GM18861 (cell line): Measurements from ENCODE around the gene KLK13.

Experiments
- ATAC-seq: cut with Tn5 transposase; IDR thresholded peaks from one replicate; pipeline ENCODE4 v1.9.1; 2021; ENCODE audit not compliant: unreplicated experiment

Gene KLK13

GRCh38 chr19:51065221-51065960 lies 499 bp upstream of the KLK13 start:
- no peak for ATAC-seq

DNA sequence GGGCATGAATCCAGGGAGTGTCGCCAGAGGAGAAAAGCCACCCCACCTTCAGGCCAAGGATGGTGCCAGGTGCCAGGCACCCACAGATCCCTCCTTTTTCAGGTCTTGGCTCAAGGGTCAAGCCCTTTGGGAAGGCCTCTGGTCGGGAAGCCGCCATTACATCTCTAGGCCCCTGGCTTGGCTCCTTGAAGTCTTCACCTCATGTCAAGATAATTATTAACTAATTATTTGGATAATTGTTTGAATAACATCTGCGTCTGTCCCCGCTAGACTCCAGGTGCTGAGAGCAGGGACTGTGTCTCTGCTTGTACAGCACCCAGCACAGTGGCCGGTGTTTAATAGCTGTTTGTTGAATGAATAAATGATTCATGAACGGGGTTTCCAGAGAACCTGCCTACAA lies 1.2 kb downstream of the KLK13 start:
- ATAC-seq: no peak

DNA sequence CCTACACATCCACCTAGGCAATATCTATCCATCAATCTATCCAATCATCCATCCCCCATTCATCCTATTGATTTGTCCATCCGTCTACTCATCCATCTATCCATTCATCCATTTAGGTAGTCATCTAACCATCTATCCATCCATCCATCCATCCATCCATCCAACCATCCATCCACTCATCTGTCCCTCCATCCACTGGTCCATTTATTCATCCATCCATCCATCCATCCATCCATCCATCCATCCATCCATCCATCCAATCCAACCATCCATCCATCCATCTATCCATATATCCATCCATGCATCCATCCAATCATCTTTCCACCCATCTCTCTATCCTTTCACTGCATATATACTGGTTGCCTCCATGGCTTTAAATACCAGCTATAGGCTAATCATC lies 3.9 kb downstream of the KLK13 start:
- ATAC-seq: no peak

DNA sequence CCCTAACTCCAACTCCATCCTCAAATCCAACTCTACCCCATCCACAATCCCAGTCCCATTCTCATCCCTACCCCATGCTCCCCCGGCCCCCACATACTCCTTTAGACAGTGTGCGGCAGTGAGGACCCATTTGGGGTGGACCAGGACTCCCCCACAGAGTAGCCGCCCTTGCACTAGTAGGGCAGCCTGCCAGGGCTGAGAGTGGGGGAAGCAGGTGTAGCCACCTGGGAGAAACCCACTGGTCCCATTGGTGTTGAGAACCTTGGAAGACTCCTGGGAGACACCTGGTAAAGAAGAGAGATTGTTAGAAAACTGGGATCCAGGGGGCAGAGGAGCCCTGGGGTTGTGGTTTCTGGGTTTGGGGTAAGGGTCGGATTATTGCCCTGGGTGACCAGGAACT lies 4.6 kb downstream of the KLK13 start:
- ATAC-seq: no peak

GRCh38 chr19:51059715-51060114 lies 5.2 kb downstream of the KLK13 start:
- no peak for ATAC-seq

DNA sequence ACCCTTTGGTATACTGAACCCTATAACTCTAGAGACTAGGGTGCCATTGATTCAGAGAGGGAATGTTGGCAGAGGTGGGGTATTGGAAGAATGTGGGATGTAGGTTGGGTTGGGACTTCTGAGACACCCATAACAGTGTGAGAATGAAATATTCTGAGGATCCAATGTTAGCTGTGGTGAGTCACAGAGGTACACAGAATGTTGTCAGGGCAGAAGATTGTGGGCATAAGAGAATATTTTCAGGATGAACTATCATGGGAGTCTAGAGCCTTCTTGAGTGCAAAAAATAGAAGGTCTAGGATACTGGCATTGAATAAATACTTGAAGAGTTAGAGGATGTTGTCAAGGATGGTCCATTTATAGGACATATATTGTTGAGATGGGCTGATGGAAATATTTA lies 9.0 kb downstream of the KLK13 start:
- ATAC-seq: no peak

GRCh38 chr19:51047031-51047335 lies 17.9 kb downstream of the KLK13 start:
- ATAC-seq: no peak

DNA sequence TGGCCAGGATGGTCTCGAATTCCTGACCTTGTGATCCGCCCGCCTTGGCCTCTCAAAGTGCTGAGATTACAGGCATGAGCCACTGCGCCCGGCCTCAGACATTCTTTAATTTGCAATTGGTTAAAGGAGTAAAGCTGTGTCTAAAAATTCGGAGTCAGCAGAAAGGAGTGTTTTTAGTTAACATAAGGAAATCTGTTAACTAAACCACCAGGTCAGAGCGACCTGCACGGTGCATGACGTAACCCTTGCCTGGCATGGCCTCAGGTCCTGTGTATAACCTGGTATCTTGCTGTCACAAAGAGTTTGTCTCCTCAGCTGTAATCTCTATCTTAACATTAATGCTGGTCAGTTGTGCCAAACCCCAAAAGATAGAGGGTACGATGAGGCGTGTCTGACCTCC lies 20.6 kb downstream of the KLK13 start:
- ATAC-seq: no peak

DNA sequence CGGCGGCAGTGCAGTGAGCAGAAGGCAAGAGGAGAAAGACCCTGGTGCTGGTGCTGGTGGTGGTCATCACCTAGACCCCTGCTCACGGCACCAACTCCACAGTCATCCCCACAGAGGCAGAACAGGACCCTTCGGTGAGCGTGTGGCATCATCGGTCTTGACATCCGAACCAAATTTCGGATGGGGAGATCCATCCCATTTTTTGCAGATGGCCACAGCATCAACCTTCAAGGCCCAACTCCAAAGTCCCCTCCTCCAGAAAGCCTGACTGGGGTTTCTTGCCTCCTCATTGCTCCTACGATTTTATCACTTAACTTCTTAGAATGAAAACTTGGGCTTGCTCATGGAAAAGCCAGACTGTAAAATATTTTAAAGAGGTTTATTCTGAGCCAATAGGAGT lies 21.4 kb downstream of the KLK13 start:
- no peak for ATAC-seq

GRCh38 chr19:51040151-51040550 lies 24.7 kb downstream of the KLK13 start:
- no peak for ATAC-seq

- ATAC-seq: no peak
Measured at GRCh38 chr19:51036519-51036918, 28.4 kb downstream of the KLK13 start.

DNA sequence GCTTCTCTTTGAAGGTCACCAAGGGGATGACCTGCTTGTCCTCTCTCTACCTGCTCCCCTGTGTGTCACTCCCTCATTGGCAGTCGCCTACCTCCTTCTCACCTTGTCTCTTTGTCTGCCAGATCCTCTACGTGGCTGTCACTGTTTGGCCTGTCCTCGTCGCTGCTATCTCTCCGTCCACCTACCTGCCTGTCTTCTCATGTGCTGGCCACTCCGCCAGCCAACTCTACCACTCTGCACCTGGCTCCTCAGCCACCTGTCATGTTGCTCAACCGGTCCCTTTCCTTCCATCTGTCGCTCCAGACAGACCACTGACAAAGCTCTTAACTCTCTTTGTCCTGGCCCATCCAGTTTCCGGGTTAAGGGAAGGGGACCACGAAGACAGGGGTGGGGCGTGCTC lies 30.2 kb downstream of the KLK13 start, which contains the start of gene KLK12:
Gene KLK12, minus strand, starts transcription at position 299 of the 400 bp plus-strand sequence. CDS start 381 bp downstream, outside the sequence.
- no peak for ATAC-seq

- ATAC-seq: no peak
Measured at GRCh38 chr19:51031880-51032225, 33.0 kb downstream of the KLK13 start.

DNA sequence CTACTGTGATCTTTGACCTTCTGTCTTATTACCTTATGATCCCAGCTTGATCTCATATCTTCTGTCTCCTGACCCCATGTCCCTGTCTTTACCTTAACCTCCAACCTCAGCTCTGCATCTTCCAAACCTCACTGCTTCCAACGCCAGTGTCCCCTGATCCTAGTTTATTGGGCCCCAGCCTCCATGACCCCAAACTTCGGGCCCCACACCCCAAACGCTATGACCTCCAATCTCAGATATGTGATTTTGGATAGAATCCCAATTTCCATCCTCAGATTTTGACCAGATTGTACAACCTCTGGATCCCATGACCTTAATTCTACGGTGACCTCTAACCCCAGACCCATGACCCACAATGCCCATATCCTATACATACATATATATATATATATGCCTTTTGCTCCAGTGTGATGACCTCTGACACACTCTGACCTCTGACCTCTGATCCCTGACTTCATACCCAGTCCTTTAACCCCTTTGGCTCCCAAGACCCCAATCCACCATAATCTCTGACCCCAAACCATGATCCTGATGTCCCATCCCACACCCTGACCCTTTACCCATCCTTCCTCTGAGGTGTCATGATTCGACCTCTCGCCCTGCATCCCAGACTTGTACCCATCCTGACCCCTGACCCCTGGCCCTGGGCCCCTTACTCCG lies 33.5 kb downstream of the KLK13 start:
- no peak for ATAC-seq

GRCh38 chr19:51030631-51031030 lies 34.3 kb downstream of the KLK13 start:
- no peak for ATAC-seq

- no peak for ATAC-seq
Measured at GRCh38 chr19:51029718-51030117, 35.2 kb downstream of the KLK13 start.

DNA sequence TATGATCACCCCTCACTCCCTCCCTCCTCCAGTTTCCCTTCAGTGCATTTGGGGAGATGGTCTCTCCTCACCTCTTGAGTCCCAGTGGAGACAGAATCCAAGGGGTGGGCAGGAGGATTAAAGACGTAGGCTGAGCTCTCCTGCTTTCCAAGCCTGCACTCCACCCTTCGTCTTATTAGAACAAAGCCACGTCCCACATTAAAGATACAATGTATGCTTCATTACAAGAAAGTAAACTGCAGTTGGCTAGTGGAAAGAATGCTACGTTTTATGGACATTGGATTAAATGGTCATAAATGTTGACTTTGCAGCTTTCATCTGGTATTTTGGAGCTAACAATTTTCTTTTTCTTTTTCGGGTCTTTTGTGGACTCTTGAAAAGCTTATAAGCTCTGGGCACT lies 37.0 kb downstream of the KLK13 start:
- ATAC-seq: no peak

GRCh38 chr19:51027126-51027806 lies 37.6 kb downstream of the KLK13 start:
- ATAC-seq: no peak

DNA sequence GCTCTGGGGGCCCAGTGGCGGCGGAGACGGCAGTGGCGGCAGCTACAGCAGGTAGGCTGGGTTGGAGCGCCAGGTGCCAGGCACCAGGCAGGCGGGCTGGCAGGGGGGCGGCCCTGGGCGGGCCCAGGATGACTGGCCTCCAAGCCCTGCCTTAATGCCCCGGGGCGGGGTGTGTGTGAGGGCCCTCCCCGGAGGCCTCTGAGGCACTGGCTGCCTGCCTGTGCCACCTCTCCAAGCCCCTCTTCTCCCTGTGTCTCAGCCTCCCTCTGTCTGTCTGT lies 38.4 kb downstream of the KLK13 start, which contains the start of gene KLK11:
Gene KLK11, minus strand, starts transcription at position 63 of the 278 bp plus-strand sequence. CDS start 985 bp downstream, outside the sequence.
- no peak for ATAC-seq

DNA sequence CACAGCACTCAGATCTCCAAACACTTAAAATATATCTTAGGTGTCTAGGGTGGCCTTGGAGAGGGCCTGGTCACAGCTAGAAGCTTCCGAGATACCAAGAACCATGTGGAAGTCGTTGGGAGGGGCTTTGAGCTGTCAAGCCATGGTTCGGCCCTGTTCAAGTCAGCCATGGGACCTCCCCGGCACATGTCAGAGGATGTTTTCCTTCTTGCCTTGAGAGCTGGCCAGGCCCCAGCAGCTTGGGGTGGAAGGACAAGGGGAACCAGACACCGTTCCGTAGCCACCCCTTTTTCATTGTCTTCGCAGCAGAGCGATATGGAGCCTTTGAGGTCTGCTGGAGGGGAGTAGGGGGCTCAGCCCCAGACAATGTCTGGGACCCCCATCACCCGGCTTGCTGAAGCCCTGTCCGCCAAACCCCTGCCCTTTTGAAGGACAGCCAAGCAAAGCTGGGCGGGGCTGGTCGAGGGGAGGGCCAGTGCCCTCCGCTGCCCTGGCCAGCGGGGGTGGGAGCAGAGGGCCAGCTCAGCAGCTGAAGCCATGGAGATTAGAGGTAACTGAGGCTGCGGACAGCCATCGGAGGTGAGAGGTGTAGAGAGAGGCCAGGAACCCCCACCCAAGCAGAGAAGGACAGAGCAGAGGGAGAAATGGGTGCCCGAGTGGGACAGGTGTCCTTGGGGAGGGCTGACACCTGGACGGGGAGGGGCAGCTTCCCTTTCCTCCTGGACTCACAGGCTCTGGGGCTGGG lies 38.9 kb downstream of the KLK13 start:
- no peak for ATAC-seq

DNA sequence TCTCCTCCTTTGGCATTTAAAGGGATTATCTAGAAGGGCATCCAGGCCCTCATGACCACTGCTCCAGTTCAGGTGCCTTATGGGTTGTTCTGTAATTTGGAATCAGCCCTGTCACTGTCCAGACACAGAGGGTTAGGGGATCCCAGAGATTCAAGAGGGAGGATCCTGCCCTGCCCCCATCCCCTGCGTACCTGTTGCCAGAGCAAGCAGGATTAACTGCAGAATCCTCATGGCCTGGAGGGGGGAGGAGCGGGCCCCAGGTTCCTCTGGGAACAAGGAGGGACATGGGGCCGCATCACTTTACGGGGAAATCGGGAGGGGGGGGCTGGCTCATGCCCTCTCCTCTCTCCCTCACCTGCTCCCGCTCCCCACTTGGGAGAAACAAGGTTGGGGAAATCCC lies 39.5 kb downstream of the KLK13 start:
- no peak for ATAC-seq

DNA sequence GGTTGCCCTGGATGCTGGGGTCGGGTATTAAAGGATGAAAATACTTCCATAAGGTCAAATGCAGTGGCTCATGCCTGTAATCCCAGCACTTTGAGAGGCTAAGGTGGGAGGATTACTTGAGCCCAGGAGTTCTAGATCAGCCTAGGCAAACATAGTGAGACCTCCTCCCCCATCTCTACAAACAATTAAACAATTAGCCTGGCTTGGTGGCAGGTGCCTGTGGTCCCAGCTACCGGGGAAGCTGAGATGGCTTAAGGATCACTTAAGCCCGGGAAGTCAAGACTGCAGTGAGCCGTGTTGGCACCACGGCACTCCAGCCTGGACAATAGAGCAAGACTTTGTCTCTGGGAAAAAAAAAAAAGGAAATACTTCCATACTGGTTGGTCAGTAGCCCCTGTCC lies 40.0 kb downstream of the KLK13 start:
- ATAC-seq: no peak
